ENCODE results near the gene TRIM36.

TRIM36 gene

DNA sequence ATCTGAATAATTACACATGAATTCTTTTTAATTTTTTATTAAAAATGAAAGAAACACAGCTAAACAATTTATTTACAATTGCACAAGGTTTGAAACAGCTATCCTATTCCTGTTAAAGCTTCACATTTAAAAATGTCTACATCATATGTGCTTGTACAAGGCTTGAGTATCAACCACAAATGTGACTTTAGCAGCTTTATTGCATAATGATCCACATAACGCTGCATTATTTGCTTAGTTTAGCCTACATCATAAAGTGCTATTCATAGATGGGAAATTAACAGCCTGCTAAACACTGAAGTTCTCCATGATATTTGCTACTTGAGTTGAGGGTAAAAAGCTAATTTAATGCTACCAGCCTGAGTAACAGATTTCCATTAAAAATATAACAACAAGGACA, 45.0 kb downstream of the TRIM36 start:
- no peaks in the 10 kb centered on the region for H3K9me3 Mint-ChIP-seq (ENCODE audit: low read depth)
- no peak overlapping the region for H3K4me3 Mint-ChIP-seq
- H3K27me3 Mint-ChIP-seq: peaks cover 14% of the 10 kb centered on the region

DNA sequence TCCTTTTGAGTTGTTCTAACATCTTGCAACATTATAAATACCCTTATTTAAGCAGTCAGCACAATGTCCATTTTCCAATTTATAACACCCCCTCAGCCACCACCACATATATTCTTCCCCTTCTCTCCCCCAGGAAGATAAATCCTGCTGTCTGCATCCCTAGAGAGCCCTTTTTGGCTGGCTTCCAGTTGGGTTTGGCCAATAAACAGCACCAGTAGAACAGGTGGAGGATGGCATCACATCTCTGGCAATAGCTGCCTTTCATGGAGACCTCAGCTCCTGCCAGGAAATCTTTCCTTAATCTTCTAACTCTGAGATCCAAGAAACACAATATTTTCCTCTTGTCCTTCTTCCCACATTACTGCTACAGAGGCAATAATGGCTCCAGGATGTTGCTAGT, 53.7 kb downstream of the TRIM36 start:
- Mint-ChIP-seq H3K9me3 (ENCODE audit: low read depth) (peaks cover 4% of the 10 kb centered on the region), H3K27ac (no peak overlapping the region), H3K4me1 (ENCODE audit: low read depth) (no peaks in the 10 kb centered on the region), H3K4me3 (no peak overlapping the region), H3K27me3 (peaks cover 29% of the 10 kb centered on the region), H3K36me3 (no peaks in the 10 kb centered on the region)

More for the DNA sequence above, 45.0 kb downstream of the TRIM36 start:
- Mint-ChIP-seq H3K27ac (no peak overlapping the region), H3K4me1 (ENCODE audit: low read depth) (no peaks in the 10 kb centered on the region), H3K36me3 (no peaks in the 10 kb centered on the region)

GRCh38 chr5:115109840-115110239, 59.9 kb downstream of the TRIM36 start:
- Mint-ChIP-seq H3K27me3 (peaks cover 34% of the 10 kb centered on the region), H3K4me3 (no peak overlapping the region), H3K27ac (no peak overlapping the region), H3K36me3 (no peaks in the 10 kb centered on the region), H3K9me3 (ENCODE audit: low read depth) (no peaks in the 10 kb centered on the region), H3K4me1 (ENCODE audit: low read depth) (no peaks in the 10 kb centered on the region)

DNA sequence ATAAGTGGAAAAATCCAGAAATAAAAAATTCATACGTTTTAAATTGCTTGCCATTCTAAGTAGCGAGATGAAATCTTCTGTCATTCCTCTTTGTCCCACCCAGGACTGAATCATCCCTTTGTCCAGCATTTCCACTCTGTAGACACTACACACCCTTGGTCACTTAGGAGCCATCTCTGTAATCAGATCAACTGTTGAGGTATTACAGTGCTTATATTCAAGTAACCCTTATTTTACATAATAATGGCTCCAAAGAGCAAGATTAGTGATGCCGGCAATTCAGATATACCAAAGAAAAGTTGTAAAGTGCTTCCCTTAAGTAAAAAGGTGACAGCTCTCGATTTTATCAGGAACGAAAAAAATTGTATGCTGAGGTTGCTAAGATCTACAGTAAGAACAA, 60.4 kb downstream of the TRIM36 start:
- H3K27me3 Mint-ChIP-seq: peaks cover 33% of the 10 kb centered on the region

DNA sequence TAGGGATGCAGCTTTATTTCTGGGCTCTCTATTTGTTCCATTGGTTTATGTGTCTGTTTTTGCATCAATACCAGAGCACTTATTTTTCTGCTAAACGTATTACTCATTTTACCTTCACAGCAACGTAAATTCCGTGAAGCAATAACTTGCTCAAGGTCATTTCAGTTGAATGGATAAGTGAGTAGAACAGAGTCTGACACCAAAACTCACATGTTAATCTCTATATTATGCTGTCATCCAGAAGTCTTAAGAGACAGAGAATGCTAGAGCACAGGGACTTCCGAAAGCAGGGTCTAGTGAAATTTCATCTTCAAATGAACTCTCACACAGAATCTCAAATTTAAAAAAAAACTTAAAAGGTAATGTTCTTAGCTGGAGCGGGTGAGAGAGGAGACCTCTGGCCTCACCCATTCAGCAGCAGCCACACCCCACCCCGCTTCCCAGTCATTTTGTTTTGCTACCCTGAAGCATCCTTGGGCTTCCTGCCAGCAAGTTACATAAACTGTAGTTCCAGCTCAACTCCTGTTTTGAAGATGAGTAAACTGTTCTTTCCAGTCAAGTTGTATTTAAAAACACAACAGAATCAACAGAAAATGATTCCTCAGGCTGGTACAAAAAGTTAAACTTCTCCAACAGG, 69.3 kb downstream of the TRIM36 start:
- H3K4me1 Mint-ChIP-seq (ENCODE audit: low read depth): no peaks in the 10 kb centered on the region
- no peaks in the 10 kb centered on the region for H3K36me3 Mint-ChIP-seq
- peaks cover 7% of the 10 kb centered on the region for H3K27me3 Mint-ChIP-seq
- no peak overlapping the region for H3K4me3 Mint-ChIP-seq
- no peak overlapping the region for H3K27ac Mint-ChIP-seq
- H3K9me3 Mint-ChIP-seq (ENCODE audit: low read depth): no peaks in the 10 kb centered on the region

More for the DNA sequence above, 60.4 kb downstream of the TRIM36 start:
- Mint-ChIP-seq H3K27ac (no peak overlapping the region), H3K4me1 (ENCODE audit: low read depth) (no peaks in the 10 kb centered on the region), H3K9me3 (ENCODE audit: low read depth) (no peaks in the 10 kb centered on the region), H3K36me3 (no peaks in the 10 kb centered on the region), H3K4me3 (no peak overlapping the region)

- Mint-ChIP-seq H3K36me3 (no peaks in the 10 kb centered on the region), H3K4me3 (no peak overlapping the region), H3K27ac (no peak overlapping the region), H3K4me1 (ENCODE audit: low read depth) (no peaks in the 10 kb centered on the region), H3K27me3 (peaks cover 2% of the 10 kb centered on the region), H3K9me3 (ENCODE audit: low read depth) (no peaks in the 10 kb centered on the region)
Measured at GRCh38 chr5:115098041-115098702, 71.5 kb downstream of the TRIM36 start.

- Mint-ChIP-seq H3K9me3 (ENCODE audit: low read depth) (no peaks in the 10 kb centered on the region), H3K4me1 (ENCODE audit: low read depth) (no peaks in the 10 kb centered on the region), H3K36me3 (no peaks in the 10 kb centered on the region), H3K27ac (no peak overlapping the region), H3K27me3 (no peaks in the 10 kb centered on the region), H3K4me3 (no peak overlapping the region)
Measured at GRCh38 chr5:115097236-115097635, 72.5 kb downstream of the TRIM36 start.

GRCh38 chr5:115096034-115096769, 73.5 kb downstream of the TRIM36 start:
- H3K36me3 Mint-ChIP-seq: no peaks in the 10 kb centered on the region
- H3K27me3 Mint-ChIP-seq: peaks cover 2% of the 10 kb centered on the region
- H3K4me3 Mint-ChIP-seq: no peak overlapping the region
- H3K4me1 Mint-ChIP-seq (ENCODE audit: low read depth): no peaks in the 10 kb centered on the region
- no peak overlapping the region for H3K27ac Mint-ChIP-seq
- H3K9me3 Mint-ChIP-seq (ENCODE audit: low read depth): no peaks in the 10 kb centered on the region

DNA sequence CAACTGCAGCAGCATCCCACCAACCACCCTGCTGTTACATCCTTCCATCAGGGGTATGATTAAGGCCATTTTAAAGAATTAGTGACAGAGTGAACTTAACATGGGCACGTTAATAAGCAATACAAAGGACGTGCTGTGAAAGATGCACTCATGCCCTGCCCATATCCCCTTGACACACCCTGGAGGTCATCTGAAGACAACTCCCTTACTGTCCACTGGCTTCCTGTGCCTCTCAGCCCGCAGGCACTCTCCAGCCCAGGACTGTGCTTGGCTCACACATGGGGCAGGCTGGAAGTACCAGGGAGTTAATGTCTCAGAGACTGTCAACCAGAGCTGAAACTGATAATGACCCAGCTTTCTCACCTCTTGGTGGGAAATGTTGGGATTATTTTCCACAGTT, 81.8 kb downstream of the TRIM36 start:
- H3K36me3 Mint-ChIP-seq: no peaks in the 10 kb centered on the region
- H3K27me3 Mint-ChIP-seq: peaks cover 20% of the 10 kb centered on the region
- no peak overlapping the region for H3K4me3 Mint-ChIP-seq
- no peaks in the 10 kb centered on the region for H3K9me3 Mint-ChIP-seq (ENCODE audit: low read depth)
- H3K27ac Mint-ChIP-seq: no peak overlapping the region
- no peaks in the 10 kb centered on the region for H3K4me1 Mint-ChIP-seq (ENCODE audit: low read depth)

- H3K27ac Mint-ChIP-seq: no peak overlapping the region
- H3K9me3 Mint-ChIP-seq (ENCODE audit: low read depth): no peaks in the 10 kb centered on the region
- H3K4me3 Mint-ChIP-seq: no peak overlapping the region
- H3K4me1 Mint-ChIP-seq (ENCODE audit: low read depth): no peaks in the 10 kb centered on the region
- peaks cover 23% of the 10 kb centered on the region for H3K27me3 Mint-ChIP-seq
- H3K36me3 Mint-ChIP-seq: no peaks in the 10 kb centered on the region
Measured at GRCh38 chr5:115086473-115086872, 83.2 kb downstream of the TRIM36 start.

GRCh38 chr5:115084246-115084793, 85.4 kb downstream of the TRIM36 start:
- Mint-ChIP-seq H3K4me3 (no peak overlapping the region), H3K27ac (no peak overlapping the region), H3K4me1 (ENCODE audit: low read depth) (no peaks in the 10 kb centered on the region), H3K9me3 (ENCODE audit: low read depth) (no peaks in the 10 kb centered on the region), H3K36me3 (no peaks in the 10 kb centered on the region), H3K27me3 (peaks cover 23% of the 10 kb centered on the region)

- Mint-ChIP-seq H3K4me1 (ENCODE audit: low read depth) (no peaks in the 10 kb centered on the region), H3K36me3 (no peaks in the 10 kb centered on the region), H3K9me3 (ENCODE audit: low read depth) (no peaks in the 10 kb centered on the region), H3K27me3 (peaks cover 10% of the 10 kb centered on the region), H3K27ac (no peak overlapping the region), H3K4me3 (no peak overlapping the region)
Measured at GRCh38 chr5:115079924-115080623, 89.6 kb downstream of the TRIM36 start.
